IPS-NIHi7 (cell line): Measurements from ENCODE around the gene CEP164.

ENCODE experiments used
- DNase-seq: peaks from one replicate; pipeline ENCODE4 v3.0.0; 2012; ENCODE audit warnings: mixed read lengths; ENCODE audit errors: extremely low spot score

CEP164 gene

DNA sequence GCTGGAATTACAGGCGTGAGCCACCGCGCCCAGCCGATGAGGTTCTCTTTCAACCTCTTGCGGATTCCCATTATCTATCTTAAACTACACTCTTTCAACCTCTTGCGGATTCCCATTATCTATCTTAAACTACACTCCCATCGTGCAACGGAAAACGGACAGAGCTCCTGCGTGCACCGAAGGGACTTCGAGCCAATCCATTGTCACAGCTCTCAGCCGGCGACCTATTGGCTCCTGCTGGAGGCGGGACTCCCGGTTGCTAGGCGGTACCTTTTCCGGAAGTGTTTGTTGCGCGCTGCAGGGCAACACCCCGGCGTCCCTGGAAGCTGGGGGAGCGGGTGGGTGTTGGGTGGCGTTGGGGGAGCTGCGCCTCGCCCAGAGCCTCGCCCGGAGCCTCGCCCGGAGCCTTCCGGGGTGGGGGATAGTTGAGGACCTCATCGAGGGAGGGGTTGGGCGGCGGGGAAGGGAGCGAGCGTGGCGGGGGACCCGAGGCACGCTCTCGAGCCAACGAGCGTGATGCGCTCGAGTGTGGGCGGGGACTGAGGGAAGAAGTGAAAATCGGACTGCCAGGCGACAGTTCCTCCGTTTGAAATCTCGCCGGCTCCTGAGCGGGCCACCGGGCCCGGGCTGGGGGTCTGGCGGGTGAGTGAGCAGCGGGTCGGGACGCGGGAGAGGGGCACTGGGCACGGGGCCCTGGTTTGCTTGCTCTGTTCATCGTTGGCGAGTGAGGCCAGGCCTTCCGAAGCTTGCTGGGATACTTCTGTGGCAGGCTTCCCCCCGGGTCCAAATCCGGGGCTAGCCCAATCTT is at the start of gene CEP164:
Gene CEP164, plus strand, starts transcription at position 288 of the 808 bp plus-strand sequence. CDS start 10,733 bp downstream, outside the sequence.
- peak; percentile 99 for DNase-seq

DNA sequence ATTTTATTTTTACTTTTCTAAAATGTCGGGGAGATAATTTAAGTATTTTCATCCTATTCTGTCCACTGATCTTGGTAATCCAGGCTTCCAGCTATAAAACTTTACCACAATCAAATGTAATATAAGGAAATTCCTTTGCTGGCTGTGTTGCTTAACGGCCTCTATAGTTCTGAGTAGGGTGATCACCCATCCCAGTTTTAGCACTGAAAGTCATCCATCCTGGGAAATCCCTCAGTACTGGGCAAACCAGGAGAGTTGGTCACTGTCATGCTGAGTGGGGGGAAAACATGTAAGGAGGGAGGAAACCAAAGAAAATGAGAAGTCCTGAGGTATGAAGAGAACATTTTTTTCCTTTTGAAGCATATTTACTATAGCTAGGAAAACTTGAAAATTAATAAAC is 49.3 kb upstream of the CEP164 start:
- DNase-seq = no peak

DNA sequence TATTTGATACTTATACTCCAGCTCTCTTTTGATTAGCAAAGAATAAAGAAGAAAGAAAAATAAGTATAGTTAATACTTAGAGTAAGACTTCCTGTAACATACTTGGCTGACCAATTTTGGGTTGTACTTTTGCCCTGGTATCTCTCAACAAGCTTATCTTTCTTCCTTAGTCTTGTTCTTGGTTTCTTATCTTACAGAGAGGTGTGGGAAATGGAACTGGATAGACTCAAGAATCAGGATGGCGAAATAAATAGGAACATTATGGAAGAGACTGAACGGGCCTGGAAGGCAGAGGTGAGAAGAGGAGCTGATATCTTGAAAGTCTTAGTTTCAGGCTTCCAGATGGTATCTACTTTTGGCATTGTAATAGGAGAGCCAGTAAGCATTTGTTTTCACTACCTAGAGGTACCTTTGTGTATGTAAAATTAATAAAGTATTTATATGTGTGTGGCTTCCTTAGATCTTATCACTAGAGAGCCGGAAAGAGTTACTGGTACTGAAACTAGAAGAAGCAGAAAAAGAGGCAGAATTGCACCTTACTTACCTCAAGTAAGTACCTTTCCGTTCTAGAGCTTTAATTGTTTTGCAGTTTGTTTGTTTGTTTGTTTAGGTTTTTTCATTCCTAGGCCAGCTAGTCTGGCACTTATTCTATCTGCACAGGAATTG is 47.8 kb upstream of the CEP164 start:
- no peak for DNase-seq

DNA sequence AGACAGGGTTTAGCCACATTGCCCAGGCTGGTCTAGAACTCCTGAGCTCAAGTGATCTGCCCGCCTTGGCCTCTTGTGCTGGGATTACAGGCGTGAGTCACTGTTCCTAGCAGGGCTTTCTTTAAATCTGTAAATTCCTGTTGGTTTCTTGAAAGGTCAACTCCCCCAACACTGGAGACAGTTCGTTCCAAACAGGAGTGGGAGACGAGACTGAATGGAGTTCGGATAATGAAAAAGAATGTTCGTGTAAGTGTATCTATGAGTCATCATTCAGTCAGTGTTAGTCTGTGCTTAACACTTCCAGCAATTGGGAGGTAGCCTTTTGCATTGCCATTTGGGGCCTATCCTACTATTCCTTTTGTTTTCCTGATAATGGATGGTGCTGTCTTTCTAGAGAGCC is 46.5 kb upstream of the CEP164 start:
- no peak for DNase-seq

DNA sequence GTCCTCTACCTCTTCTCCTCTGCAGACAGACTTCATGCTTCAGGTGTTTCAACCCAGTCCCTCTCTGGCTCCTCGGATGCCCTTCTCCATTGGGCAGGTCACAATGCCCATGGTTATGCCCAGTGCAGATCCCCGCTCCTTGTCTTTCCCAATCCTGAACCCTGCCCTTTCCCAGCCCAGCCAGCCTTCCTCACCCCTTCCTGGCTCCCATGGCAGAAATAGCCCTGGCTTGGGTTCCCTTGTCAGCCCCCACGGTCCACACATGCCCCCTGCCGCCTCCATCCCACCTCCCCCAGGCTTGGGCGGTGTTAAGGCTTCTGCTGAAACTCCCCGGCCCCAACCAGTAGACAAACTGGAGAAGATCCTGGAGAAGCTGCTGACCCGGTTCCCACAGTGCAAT is 45.8 kb upstream of the CEP164 start:
- no peak for DNase-seq

DNA sequence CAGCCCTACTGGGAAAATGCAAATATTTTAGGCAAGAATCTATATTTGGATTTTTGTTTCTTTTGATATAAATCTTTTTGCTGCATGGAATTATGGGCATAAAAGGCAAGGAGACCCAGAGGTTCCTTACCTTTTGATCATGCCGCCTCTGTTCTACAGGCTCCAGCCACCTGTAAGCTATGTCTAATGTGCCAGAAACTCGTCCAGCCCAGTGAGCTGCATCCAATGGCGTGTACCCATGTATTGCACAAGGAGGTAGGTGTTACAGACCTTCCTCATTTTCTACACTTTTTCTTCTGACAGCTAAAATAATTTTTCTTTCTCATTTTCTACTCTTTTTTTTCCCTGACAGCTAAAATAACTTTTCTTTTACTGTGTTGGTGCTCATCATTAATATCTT is 44.7 kb upstream of the CEP164 start:
- no peak for DNase-seq

DNA sequence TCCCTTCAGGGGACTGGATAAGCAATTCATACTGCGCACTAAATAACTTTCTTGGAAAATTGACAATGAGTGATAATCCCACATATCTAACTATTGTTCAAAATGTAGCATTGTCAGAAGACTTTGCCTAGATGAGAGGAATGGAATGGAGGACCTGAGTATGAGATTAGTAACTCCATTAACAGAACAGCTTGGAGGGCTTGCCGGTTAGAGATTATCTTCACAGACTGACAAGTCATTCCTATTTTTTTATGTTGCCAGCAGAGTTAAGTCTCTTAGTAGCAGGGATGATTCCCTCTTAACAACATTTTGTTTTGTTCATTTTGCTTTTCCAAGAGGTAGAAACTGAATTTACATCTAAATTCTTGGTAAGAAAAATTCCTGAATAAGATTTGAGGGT is 43.6 kb upstream of the CEP164 start:
- no peak for DNase-seq

DNA sequence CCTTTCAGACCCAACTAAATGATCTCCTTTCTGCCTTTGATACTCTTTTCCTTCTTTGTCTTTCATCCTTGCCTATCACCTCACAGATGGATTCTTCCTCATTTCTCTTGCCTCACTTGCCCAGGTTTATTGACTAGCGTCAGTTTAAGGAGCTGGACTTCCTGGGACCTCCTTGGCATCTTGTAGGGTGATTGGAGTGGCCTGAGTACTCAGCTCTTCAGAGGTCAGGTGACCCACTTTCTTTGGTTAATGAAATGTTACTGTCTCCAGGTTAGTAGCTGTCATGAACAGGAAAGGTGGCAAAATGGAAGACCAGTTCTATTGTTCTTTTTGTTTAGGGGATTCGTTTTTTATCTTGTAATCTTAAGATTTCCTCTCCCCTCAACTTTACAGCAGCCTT is 41.1 kb upstream of the CEP164 start:
- DNase-seq = no peak

DNA sequence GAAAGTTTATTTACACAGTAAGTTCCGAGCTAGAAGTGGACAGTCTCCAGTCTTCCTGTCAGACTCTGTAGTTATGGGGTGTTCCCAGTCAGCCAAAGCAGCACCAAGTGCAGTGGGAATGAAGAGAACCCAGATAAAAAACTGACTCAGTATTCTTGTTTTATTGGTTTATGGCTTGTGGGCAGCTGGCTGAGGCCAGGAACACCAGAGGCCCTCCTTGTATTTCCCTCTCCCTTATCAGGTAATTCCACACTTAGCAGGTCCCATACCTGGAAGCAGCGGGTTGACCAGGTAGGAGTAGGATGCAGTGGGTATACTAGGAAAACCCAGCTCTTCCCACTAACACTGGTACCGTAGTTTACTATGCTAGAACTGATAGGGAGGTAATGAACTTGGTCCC is 40.0 kb upstream of the CEP164 start:
- no peak for DNase-seq

DNA sequence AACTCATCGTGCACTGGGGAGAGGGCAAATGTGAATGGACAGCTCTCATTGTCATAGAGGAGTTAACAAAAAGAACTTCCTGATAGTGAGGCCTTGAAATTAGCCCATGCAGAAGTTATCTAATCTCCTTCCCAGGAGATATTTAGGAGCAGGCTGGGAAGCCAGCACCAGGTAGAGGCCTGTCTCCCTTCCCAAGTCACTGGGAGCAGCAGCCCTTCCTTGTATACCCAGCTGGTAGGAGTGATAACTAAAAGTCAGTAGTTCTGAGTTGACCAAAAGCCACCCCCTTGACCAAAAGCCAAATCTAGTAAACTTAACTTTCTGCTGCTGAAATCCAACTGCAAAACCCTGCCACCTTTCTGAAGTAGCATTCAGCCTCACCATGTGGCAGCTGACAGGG is 37.9 kb upstream of the CEP164 start:
- no peak for DNase-seq

DNA sequence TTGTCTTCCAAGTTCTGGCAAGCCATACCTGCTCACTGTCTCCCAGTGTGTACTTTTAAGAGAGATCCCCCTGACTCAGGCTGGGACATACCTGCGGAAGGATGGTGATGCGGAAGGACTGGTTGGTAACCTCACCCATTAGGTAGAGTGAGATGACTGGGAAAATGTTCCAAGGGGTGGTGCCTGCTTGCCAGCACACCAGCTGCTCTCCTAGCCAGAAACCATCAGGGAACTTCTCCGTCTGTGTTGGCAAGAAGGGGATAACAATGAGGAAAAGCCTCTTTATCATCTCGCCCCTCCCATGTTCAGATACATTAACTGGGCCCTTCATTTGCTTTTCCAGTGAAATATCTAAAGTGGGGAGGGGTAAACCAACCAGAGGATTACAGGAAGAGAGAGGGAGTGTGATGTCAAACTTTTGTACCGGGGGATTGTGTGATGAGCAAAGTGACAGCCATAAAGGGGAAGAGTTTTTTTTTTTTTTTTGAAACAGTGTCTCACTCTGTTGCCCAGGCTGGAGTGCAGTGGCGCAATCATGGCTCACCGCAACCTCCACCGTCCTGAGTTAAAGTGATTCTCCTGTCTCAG is 36.8 kb upstream of the CEP164 start, which contains the start of gene BACE1-AS:
Gene BACE1-AS, plus strand, starts transcription at position 538 of the 588 bp plus-strand sequence.
- DNase-seq = no peak

DNA sequence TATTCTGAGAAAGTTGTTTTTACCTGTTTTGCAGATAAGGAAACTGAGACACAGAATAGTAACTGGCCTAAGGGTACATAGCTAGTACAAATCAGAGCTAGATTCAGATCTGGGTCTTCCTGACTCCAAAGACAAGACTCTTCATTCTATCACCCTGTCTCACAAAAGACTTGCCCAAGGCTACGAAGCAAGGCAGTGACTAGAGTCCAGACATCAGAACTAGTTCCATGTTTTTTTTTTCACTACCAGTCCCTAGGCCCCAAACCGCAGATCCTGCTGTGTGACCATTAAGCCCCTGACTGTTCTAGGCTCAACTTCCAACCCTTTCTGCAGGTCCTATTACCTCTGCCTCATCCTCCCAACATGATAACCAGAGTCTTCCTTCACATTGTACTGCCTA is 35.0 kb upstream of the CEP164 start:
- no peak for DNase-seq

DNA sequence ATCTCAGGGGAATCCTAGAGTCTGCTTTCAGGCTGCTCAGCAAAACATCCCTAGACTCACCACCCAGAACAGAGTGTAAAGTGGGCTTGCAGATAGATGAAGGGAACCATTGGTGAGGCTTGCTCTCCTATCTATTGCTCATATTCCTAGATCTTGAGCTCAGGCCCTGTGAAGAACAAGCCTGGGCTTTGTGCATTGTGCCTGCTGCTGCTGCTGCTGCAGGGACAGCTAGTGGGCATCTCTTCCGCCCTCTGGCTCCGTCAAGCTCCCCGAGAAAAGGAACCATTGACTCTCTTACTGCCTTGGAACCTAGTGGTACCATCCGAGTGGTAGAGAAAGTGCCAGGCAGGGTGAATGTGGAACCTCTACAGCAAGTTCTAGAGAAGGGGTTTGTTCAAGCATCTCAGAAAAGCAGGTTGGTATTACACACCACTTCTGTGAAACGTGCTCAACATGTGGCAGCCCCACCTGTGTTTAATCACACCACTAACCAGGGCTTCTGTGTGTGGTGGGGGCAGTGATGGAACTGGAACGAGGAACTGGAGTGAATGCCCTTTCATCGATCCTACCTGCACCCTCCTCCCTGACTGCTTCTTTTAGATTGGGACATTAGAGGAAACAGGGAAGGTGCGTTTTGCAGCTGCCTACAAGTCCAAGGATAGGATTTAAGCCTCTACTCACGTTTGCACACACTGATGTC is 32.1 kb upstream of the CEP164 start:
- no peak for DNase-seq

DNA sequence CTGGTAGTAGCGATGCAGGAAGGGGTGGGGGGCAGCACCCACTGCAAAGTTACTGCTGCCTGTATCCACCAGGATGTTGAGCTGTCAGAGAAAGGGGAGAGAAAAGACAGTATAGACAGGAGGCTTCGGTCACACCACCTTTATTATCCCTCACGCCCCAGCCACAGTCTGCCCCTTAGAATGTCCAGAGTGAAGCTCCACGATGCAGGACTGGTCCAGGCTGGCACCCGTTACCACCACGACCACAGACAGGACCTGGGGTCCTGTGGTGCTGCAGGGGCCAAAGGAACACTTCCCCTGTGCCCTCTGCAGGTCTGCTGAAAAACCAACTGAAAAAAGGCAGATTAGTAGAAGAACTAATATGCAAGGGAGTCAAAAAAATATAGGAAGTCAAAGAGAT is 30.8 kb upstream of the CEP164 start:
- no peak for DNase-seq

DNA sequence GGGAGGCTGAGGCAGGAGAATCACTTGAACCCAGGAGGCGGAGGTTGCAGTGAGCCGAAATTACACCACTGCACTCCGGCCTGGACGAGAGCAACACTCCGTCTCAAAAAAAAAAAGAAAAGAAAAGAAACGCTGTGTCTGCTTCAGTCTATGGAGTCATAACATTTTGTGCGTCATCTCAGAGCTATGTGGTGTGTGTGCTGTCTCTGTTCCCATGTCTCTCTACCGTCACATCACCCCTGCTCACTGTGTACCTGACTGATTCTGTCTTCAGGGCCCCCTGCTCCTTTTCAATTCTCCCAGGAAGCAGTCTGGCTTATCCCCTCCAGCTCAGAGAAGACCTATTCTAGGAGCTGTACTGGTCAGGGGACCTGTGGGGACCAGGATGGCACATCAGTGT is 29.5 kb upstream of the CEP164 start:
- no peak for DNase-seq

DNA sequence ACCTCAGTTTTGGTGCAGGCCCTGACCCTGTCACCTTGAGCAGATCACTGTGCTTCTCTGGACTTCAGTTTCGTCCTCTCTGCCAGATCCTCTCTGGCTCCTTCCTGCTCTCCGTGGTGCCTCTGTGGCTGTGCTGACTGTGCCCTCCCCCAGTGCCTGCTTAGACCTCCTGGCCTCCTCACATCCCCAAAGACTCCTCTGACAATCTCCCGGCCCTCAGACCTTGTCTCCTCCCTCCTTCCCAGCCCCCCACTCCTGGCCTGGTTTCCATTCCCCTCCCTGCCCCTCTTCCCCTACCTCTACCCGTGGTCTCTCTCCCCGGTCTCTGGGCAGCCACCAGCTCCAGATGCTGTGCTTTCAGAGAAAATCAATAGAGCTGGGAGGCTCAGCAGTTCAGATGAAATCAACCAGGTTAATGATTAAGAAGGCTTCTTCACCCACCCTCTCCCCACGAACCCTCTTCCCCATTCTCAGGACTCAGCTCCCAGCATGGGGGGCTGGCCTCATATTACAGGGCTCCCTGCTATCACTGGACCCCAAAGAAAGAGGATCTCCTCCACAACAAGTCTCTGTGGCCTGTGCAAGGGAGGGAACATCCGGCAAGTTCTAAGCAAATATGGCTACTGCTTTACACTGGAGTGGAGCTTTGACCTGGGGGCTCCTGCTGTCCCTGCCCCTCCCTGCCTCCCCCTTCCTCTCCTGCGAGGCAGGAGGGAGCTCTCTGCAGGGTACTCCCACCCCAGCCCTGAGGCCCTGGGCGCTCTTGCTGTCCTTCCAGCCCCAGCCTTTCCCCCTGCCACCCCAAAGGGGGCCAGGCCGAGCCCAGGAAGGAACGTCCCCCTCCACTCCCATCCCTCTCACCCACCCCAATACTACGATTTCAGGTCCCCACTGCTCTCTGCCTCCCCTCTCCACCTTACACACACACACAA is 28.0 kb upstream of the CEP164 start:
- DNase-seq = no peak

DNA sequence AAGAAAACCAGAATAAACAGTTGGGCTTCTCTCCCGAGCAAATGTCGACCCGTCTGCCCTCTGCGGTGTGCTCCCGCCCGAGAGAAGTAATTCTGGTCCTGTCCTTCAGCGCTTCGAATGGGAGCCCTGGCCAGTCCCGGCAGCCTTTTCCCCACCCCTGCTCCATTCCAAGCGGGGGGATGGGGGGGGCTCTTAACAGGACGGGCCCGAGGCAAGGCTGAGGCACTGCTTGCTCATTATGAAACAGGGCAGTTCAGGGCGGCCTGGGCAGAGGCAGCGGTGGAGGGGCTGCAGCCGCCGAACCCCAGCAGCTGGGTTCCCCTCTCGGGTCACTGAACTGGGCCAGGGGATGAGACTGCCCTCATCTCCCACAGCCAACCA is 27.4 kb upstream of the CEP164 start:
- DNase-seq = no peak

DNA sequence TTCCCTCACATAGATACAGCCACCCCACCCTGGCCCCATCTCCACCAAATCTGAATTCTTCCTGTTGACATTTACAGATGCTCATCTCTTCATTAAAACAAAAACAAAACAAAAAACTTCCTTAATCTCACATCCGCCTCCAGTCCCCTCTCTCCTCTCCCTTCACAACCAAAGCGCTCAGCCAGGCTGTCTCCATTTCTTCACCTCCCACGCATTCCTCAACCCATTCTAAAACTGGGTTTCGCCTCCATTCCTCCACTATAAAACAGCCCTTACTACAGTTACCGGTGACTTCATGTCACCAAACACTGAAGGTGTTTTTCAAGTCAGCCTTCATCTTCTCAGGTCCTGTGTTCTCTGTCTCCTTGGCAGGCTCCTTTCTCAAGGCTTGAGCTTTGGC is 26.9 kb upstream of the CEP164 start:
- no peak for DNase-seq

DNA sequence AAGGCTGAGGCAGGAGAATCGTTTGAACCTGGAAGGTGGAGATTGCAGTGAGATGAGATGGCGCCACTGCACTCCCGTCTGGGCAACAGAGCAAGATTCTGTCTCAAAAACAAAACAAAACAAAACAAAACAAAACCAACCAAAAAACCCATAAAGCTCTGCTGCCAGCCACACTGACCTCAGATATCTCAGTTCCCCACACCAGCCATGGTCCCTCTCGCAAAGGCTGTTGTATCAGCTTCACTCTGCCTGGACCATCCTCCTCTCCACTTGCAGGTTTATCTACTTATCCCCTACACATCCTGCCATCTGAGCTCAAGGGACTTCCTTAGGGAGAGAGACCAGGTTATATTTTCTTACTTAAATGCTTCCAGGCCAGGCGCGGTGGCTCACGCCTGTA is 25.4 kb upstream of the CEP164 start:
- no peak for DNase-seq

DNA sequence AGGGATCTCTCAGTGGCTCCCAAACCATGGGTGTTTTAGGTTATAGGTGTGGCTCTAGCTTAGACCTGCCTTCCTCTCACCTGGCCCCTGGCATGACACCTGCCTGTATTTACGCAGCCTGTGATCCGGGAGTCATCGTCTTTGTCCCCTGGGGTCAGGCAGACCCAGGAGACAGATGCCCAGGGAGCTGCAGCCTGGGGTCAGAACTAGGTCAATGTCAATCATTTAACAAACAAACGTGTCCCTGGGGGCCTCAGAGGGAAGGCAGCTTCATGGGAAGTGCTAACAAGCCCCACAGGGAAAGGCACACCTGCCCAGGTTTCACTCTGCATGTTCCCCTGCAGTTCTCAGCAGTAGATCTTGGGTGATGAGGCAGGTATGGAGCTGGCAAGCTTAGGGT is 24.6 kb upstream of the CEP164 start:
- DNase-seq = no peak

DNA sequence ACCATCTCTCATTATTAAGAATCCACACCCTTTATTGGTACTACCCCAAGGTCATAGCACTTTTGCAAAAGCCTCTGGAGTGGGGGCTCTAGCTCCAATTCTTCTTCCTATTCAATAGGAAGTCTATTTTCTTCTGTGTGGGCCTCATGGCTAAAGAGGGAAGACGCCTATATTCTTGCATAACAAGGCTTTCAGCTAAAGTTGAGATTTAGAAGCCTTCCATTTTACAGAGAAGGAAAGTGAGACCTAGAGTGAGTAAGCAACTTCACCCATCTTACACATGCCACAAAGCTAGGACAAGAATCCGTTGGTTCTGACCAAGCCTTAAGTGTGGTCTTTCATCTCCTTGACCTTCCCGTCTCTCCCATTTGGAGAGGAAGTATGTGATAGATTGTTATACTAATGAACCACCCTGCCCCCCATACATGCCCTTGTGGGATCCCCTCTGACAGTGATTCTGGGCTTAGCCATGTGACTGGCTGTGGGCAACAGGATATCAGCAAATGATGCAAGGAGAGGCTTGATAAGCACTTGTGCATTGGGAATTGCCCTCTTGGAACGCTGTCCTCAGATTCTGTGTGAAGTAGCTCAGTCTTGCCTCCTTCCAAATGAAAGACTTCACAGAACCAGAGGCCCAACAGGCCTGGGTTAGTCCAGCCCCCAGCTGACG is 23.9 kb upstream of the CEP164 start:
- no peak for DNase-seq
